Uterus (tissue), 4 donors: ENCODE measurements around the gene RBMS1. TPM values are rescaled to one million over a fixed set of nuclear protein-coding genes. Genes with fewer than 3 reads are reported as not detected.

Experiments used
- DNase-seq, 2 donors: peaks; one replicate each; pipeline ENCODE4 v3.0.0-alpha.2; 2019 to 2020
- H3K27ac ChIP-seq, 2 donors: fragments of 200-600 bp; sonication (generic); 1 replicate in 1 of 2; 2 replicates in 1 of 2; pipeline ENCODE4 v1.5.1; 2016 to 2018
- H3K27me3 ChIP-seq, 2 donors: fragments of 200-600 bp; sonication (generic); one replicate each; pipeline ENCODE4 v1.5.1; 2018 to 2019; ENCODE audit warnings: control low read depth in 1 of 2
- H3K36me3 ChIP-seq, 2 donors: fragments of 200-600 bp; sonication (generic); one replicate each; pipeline ENCODE4 v1.5.1; 2019; ENCODE audit warnings: control low read depth in 1 of 2
- H3K4me1 ChIP-seq, 2 donors: fragments of 200-600 bp; sonication (generic); one replicate each; pipeline ENCODE4 v1.5.1; 2018 to 2019; ENCODE audit warnings: control low read depth in 1 of 2
- H3K4me3 ChIP-seq, 2 donors: fragments of 200-600 bp; sonication (generic); 1 replicate in 1 of 2; 2 replicates in 1 of 2; pipeline ENCODE4 v1.5.1; 2018 to 2019; ENCODE audit warnings: mild to moderate bottlenecking in 1 of 2
- H3K9me3 ChIP-seq, 2 donors: fragments of 200-600 bp; sonication (generic); one replicate each; pipeline ENCODE4 v1.5.1; 2019; ENCODE audit warnings: control low read depth in 1 of 2
- POLR2A ChIP-seq, 2 donors: fragments of 450-650 bp; IDR thresholded peaks; one replicate each; pipeline ENCODE4 v1.6.1; 2016; ENCODE audit warnings: antibody characterized with exemption in 2 of 2, mild to moderate bottlenecking in 1 of 2, moderate library complexity in 1 of 2
- intact Hi-C: fragments of 100-400 bp; cut with DNase I; formaldehyde crosslinking; loops from one replicate; pipeline ENCODE4 v1.15.1; 2023; ENCODE audit warnings: low total_unique reads
- total RNA-seq, 4 donors: library from RNA; depleted of rRNA in 3 of 4; stranded (reverse); fragments of >200 nt in 3 of 4; gene quantifications; one replicate each; pipeline versions ENCODE4 v1.1.0 to v1.2.4, GENCODE V29; 2014 to 2023
- TF ChIP-seq, protein P1 (sequence below), 4 experiments: fragments of 200-600 bp in 2 of 4; fragments of 450-650 bp in 2 of 4; sonication (generic) in 2 of 4; IDR thresholded peaks; one replicate each; pipeline ENCODE4 v1.5.1; 2016 to 2019; ENCODE audit warnings: antibody characterized with exemption in 4 of 4, mild to moderate bottlenecking in 2 of 4, moderate library complexity in 1 of 4
- donor health status: DM: yes; HTN: yes; CAD: no.

Gene RBMS1
- total RNA-seq, 4 donors from 2014 or later, result 30.5 to 149 (median 88.9) TPM

DNA sequence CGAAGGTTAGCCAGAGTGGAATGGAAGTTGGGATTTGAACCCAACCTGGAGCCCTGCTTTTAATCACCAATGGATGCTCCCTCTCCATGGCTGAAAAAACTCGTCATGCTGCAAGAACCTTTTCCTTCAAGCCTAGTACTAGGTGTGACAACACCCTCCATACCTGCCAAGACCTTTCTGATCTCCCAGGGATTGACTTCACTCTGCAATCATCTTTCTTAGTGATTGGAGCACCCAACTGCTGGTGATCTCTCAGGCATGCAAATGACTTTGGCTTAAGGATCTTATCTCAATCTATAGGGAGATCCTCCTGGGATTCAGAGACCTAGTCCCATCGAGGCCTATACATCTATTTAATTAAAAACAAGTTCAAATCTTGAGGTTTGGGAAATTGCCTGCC lies 270.0 kb downstream of the RBMS1 start:
- H3K27me3 ChIP-seq, result no peaks in the 10 kb centered on the region
- H3K27ac ChIP-seq, result no peak overlapping the region
- no peak overlapping the region for H3K4me3 ChIP-seq
- H3K9me3 ChIP-seq, result no peaks in the 10 kb centered on the region
- peaks cover 0 to 6% of the 10 kb centered on the region in 2 donors for H3K4me1 ChIP-seq
- TF ChIP-seq, protein P1, sequence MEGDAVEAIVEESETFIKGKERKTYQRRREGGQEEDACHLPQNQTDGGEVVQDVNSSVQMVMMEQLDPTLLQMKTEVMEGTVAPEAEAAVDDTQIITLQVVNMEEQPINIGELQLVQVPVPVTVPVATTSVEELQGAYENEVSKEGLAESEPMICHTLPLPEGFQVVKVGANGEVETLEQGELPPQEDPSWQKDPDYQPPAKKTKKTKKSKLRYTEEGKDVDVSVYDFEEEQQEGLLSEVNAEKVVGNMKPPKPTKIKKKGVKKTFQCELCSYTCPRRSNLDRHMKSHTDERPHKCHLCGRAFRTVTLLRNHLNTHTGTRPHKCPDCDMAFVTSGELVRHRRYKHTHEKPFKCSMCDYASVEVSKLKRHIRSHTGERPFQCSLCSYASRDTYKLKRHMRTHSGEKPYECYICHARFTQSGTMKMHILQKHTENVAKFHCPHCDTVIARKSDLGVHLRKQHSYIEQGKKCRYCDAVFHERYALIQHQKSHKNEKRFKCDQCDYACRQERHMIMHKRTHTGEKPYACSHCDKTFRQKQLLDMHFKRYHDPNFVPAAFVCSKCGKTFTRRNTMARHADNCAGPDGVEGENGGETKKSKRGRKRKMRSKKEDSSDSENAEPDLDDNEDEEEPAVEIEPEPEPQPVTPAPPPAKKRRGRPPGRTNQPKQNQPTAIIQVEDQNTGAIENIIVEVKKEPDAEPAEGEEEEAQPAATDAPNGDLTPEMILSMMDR (IDR thresholded peaks at IDR 0.05), result no peak
- TF ChIP-seq POLR2A (IDR thresholded peaks at IDR 0.05), result no peak
- intact Hi-C loops, result no loop called here
- H3K36me3 ChIP-seq, result no peaks in the 10 kb centered on the region
- no peak for DNase-seq

GRCh38 chr2:160222546-160223283 lies 270.9 kb downstream of the RBMS1 start:
- peaks cover 0 to 6% of the 10 kb centered on the region in 2 donors for H3K4me1 ChIP-seq
- no peak overlapping the region for H3K4me3 ChIP-seq
- no peak for DNase-seq
- TF ChIP-seq POLR2A (IDR thresholded peaks at IDR 0.05), result no peak
- TF ChIP-seq, protein P1 (IDR thresholded peaks at IDR 0.05), result no peak
- H3K36me3 ChIP-seq, result no peaks in the 10 kb centered on the region
- no peaks in the 10 kb centered on the region for H3K27me3 ChIP-seq
- H3K27ac ChIP-seq, result peak overlapping the region; percentile 77 to 80
- intact Hi-C loops, result no loop called here
- H3K9me3 ChIP-seq, result no peaks in the 10 kb centered on the region
